Motor neuron (in vitro differentiated cells): ENCODE measurements around the gene SLC6A13. TPM values are rescaled to one million over a fixed set of nuclear protein-coding genes. Genes with fewer than 3 reads are reported as not detected.
"Not testable (repeated sequence)": the region's sequence is repeated elsewhere in the genome, so short reads cannot be mapped to it uniquely, and the experiment has no call there.

Experiments
- ATAC-seq, 8 experiments: fragments of 200-7000 bp; cut with Tn5 transposase; replicated peaks in 6 of 8; 2 replicates each; pipeline ENCODE4 v1.8.0; 2021; ENCODE audit warnings: mild to moderate bottlenecking in 8 of 8, moderate library complexity in 8 of 8
- H3K27ac ChIP-seq, 2 donors: fragments of 250-450 bp; sonication (Bioruptor Pico); 2 replicates each; pipeline ENCODE4 v1.9.0; 2021; ENCODE audit warnings: antibody characterized with exemption in 2 of 2, mild to moderate bottlenecking in 2 of 2, moderate library complexity in 1 of 2
- H3K4me1 ChIP-seq, 2 donors: fragments of 250-450 bp; sonication (Bioruptor Pico); replicated peaks in 1 of 2; 2 replicates each; pipeline ENCODE4 v1.6.1; 2021; ENCODE audit warnings: antibody characterized with exemption in 2 of 2, mild to moderate bottlenecking in 2 of 2, moderate library complexity in 1 of 2
- H3K4me3 ChIP-seq, 5 donors: fragments of 250-450 bp; sonication (Bioruptor Pico); 2 replicates each; pipeline ENCODE4 v1.9.0; 2021; ENCODE audit warnings: antibody characterized with exemption in 5 of 5, mild to moderate bottlenecking in 5 of 5, moderate library complexity in 4 of 5
- WGBS, 10 experiments: fragments of 450-650 bp; shearing (Covaris generic); methylation state at CpG; one replicate each; pipeline ENCODE4 v1.0.0; 2022; 5-methylcytosine and 5-hydroxymethylcytosine counted together
- in situ Hi-C, 9 experiments: fragments of 400-800 bp; cut with MboI; loops; one replicate each; pipeline ENCODE4 v1.15.0; 2021; ENCODE audit warnings: low sequenced_read_pairs in 9 of 9, low pct_unique_long_range_greater_than_20kb in 2 of 9; ENCODE audit not compliant: unreplicated experiment in 9 of 9
- total RNA-seq, 8 experiments: library from RNA; unstranded; fragments of 300-600 nt; gene quantifications; 2 replicates each; pipeline versions ENCODE4 v1.2.3 to v1.2.4, GENCODE V29; 2022

The SLC6A13 gene
- total RNA-seq, 8 experiments from 2014 or later: 0.38 to 34.6 (median 0.93) TPM

GRCh38 chr12:217029-217428, 45.6 kb downstream of the SLC6A13 start:
- ATAC-seq, H3K27ac ChIP-seq, in situ Hi-C loops, H3K4me3 ChIP-seq, H3K4me1 ChIP-seq: not testable (repeated sequence)
- WGBS, 10 experiments: 46 to 76% (median 69%) methylated on average over 2 to 4 of the region's 6 CpGs; no CpG with 5 or more reads in 5 of the 10 experiments

- ATAC-seq: no peak
- H3K27ac ChIP-seq: no peak overlapping the region
- 50 to 100% (median 83%) methylated on average over 1 to 2 of the region's 6 CpGs; no CpG with 5 or more reads in 6 of the 10 experiments for WGBS, 10 experiments
- in situ Hi-C loops: no loop called here
- H3K4me1 ChIP-seq: peaks cover 0 to 1% of the 10 kb centered on the region in 2 donors
- no peak overlapping the region for H3K4me3 ChIP-seq
These were observed 47.5 kb downstream of the SLC6A13 start for GRCh38 chr12:215116-215515.

- WGBS, 10 experiments: 7 to 100% (median 60%) methylated on average over 1 to 3 of the region's 14 CpGs; no CpG with 5 or more reads in 5 of the 10 experiments
- H3K27ac ChIP-seq: no peak within 1 kb of the TSS
These were observed 48.5 kb downstream of the SLC6A13 start, which contains the start of gene SLC6A12 for GRCh38 chr12:214003-214741. TSS of gene SLC6A12 (minus strand) at chr12:214157. CDS start at chr12:209986, 4,171 bp downstream.

GRCh38 chr12:213527-213932, 49.1 kb downstream of the SLC6A13 start:
- ATAC-seq: peak in 3 of 8 experiments; percentile 12 to 27 (median 19)
- 27 to 61% (median 60%) methylated on average over 1 to 3 of the region's 12 CpGs; no CpG with 5 or more reads in 7 of the 10 experiments for WGBS, 10 experiments
- in situ Hi-C loops: no loop called here
- no peak overlapping the region for H3K27ac ChIP-seq
- no peaks in the 10 kb centered on the region for H3K4me1 ChIP-seq
- no peak overlapping the region for H3K4me3 ChIP-seq

More at GRCh38 chr12:214003-214741, 48.5 kb downstream of the SLC6A13 start, which contains the start of gene SLC6A12:
- peak in 5 of 8 experiments; percentile 19 to 76 (median 33) for ATAC-seq
- no peak within 1 kb of the TSS for H3K4me3 ChIP-seq
- no peaks in the 10 kb centered on the region for H3K4me1 ChIP-seq
- in situ Hi-C loops: no loop called here

GRCh38 chr12:212715-213526, 49.7 kb downstream of the SLC6A13 start:
- WGBS, 10 experiments: 44 to 94% (median 53%) methylated on average over 1 to 7 of the region's 22 CpGs; no CpG with 5 or more reads in 5 of the 10 experiments
- peak in 6 of 8 experiments; percentile 15 to 38 (median 21) for ATAC-seq
- Histone ChIP-seq H3K27ac (no peak overlapping the region), H3K4me3 (no peak overlapping the region), H3K4me1 (no peaks in the 10 kb centered on the region)
- in situ Hi-C loops: no loop called here

GRCh38 chr12:212415-212714, 50.3 kb downstream of the SLC6A13 start:
- H3K4me1 ChIP-seq: no peaks in the 10 kb centered on the region

GRCh38 chr12:211639-212414, 50.8 kb downstream of the SLC6A13 start:
- H3K4me1 ChIP-seq: no peaks in the 10 kb centered on the region
- 49 to 96% (median 84%) methylated on average over 1 to 9 of the region's 16 CpGs; no CpG with 5 or more reads in 1 of the 10 experiments for WGBS, 10 experiments
- in situ Hi-C loops: no loop called here
- no peak overlapping the region for H3K4me3 ChIP-seq
- no peak overlapping the region for H3K27ac ChIP-seq
- ATAC-seq: no peak

More at GRCh38 chr12:212415-212714, 50.3 kb downstream of the SLC6A13 start:
- in situ Hi-C loops: no loop called here
- WGBS, 10 experiments: 48 to 86% (median 79%) methylated on average over 5 to 8 of the region's 8 CpGs; no CpG with 5 or more reads in 1 of the 10 experiments
- no peak for ATAC-seq
- Histone ChIP-seq H3K27ac (no peak overlapping the region), H3K4me3 (no peak overlapping the region)

- no peak overlapping the region for H3K27ac ChIP-seq
- 67 to 92% methylated on average over 1 of the region's 3 CpGs; no CpG with 5 or more reads in 8 of the 10 experiments for WGBS, 10 experiments
- in situ Hi-C loops: no loop called here
- peak in 1 of 8 experiments; percentile 24 for ATAC-seq
- H3K4me3 ChIP-seq: no peak overlapping the region
- H3K4me1 ChIP-seq: no peaks in the 10 kb centered on the region
These were observed 51.5 kb downstream of the SLC6A13 start for GRCh38 chr12:211142-211465.

- no peak overlapping the region for H3K27ac ChIP-seq
- H3K4me1 ChIP-seq: no peaks in the 10 kb centered on the region
- in situ Hi-C loops: no loop called here
- no peak for ATAC-seq
- 15 to 84% (median 72%) methylated on average over 5 to 8 of the region's 16 CpGs; no CpG with 5 or more reads in 5 of the 10 experiments for WGBS, 10 experiments
- no peak overlapping the region for H3K4me3 ChIP-seq
These were observed 52.1 kb downstream of the SLC6A13 start for GRCh38 chr12:210277-211141.

GRCh38 chr12:209851-210250, 52.8 kb downstream of the SLC6A13 start:
- Histone ChIP-seq H3K4me3 (no peak overlapping the region), H3K4me1 (no peaks in the 10 kb centered on the region), H3K27ac (no peak overlapping the region)
- 61 to 90% (median 80%) methylated on average over 2 to 8 of the region's 12 CpGs; no CpG with 5 or more reads in 3 of the 10 experiments for WGBS, 10 experiments
- in situ Hi-C loops: no loop called here
- no peak for ATAC-seq

GRCh38 chr12:209246-209645, 53.4 kb downstream of the SLC6A13 start:
- H3K27ac ChIP-seq: no peak overlapping the region
- H3K4me3 ChIP-seq: no peak overlapping the region
- H3K4me1 ChIP-seq: peaks cover under 1 to 2% of the 10 kb centered on the region in 2 donors
- no peak for ATAC-seq
- in situ Hi-C loops: no loop called here
- 58 to 93% (median 80%) methylated on average over 1 to 14 of the region's 15 CpGs; no CpG with 5 or more reads in 1 of the 10 experiments for WGBS, 10 experiments

GRCh38 chr12:208813-209212, 53.8 kb downstream of the SLC6A13 start:
- in situ Hi-C loops: no loop called here
- H3K27ac ChIP-seq: no peak overlapping the region
- peaks cover 4 to 5% of the 10 kb centered on the region in 2 donors for H3K4me1 ChIP-seq
- no peak for ATAC-seq
- no peak overlapping the region for H3K4me3 ChIP-seq
- 17 to 81% (median 60%) methylated on average over 1 to 3 of the region's 4 CpGs; no CpG with 5 or more reads in 3 of the 10 experiments for whole genome bisulfite sequencing, 10 experiments
